Activated naive CD8-positive, alpha-beta T cell (primary cell): Measurements from ENCODE around the gene BCAS3.
A peak's percentile ranks its signal among the peaks of the same experiment; 100 is the strongest.
"Not testable (repeated sequence)": the region's sequence is repeated elsewhere in the genome, so short reads cannot be mapped to it uniquely, and the experiment has no call there.

Experiments used
- H3K27ac Mint-ChIP-seq: one replicate; pipeline ENCODE4 v1.8.0; 2021; ENCODE audit warnings: mixed read lengths
- H3K27me3 Mint-ChIP-seq: one replicate; pipeline ENCODE4 v1.8.0; 2021; ENCODE audit warnings: mixed read lengths
- H3K36me3 Mint-ChIP-seq: one replicate; pipeline ENCODE4 v1.8.0; 2021; ENCODE audit warnings: mixed read lengths
- H3K4me1 Mint-ChIP-seq: one replicate; pipeline ENCODE4 v1.8.0; 2021; ENCODE audit warnings: low read depth, mixed read lengths
- H3K4me3 Mint-ChIP-seq: one replicate; pipeline ENCODE4 v1.8.0; 2021; ENCODE audit warnings: mild to moderate bottlenecking, mixed read lengths
- H3K9me3 Mint-ChIP-seq: one replicate; pipeline ENCODE4 v1.8.0; 2021; ENCODE audit warnings: low read depth, mixed read lengths

BCAS3 gene

GRCh38 chr17:61132524-61132923, 454.9 kb downstream of the BCAS3 start:
- H3K36me3 Mint-ChIP-seq: no peaks in the 10 kb centered on the region
- H3K27me3 Mint-ChIP-seq: no peaks in the 10 kb centered on the region
- H3K4me3 Mint-ChIP-seq: no peak overlapping the region
- peaks cover 20% of the 10 kb centered on the region for H3K4me1 Mint-ChIP-seq
- H3K9me3 Mint-ChIP-seq: no peaks in the 10 kb centered on the region
- H3K27ac Mint-ChIP-seq: no peak overlapping the region

- no peaks in the 10 kb centered on the region for H3K9me3 Mint-ChIP-seq
- no peaks in the 10 kb centered on the region for H3K27me3 Mint-ChIP-seq
- peaks cover 24% of the 10 kb centered on the region for H3K4me1 Mint-ChIP-seq
- no peak overlapping the region for H3K4me3 Mint-ChIP-seq
- H3K36me3 Mint-ChIP-seq: no peaks in the 10 kb centered on the region
- no peak overlapping the region for H3K27ac Mint-ChIP-seq
These were observed 456.2 kb downstream of the BCAS3 start for GRCh38 chr17:61133853-61134252.

- Mint-ChIP-seq H3K9me3 (no peaks in the 10 kb centered on the region), H3K4me1 (peaks cover 28% of the 10 kb centered on the region), H3K27me3 (no peaks in the 10 kb centered on the region), H3K4me3 (no peak overlapping the region), H3K36me3 (no peaks in the 10 kb centered on the region), H3K27ac (no peak overlapping the region)
These were observed 457.0 kb downstream of the BCAS3 start for GRCh38 chr17:61134551-61135235.

GRCh38 chr17:61135782-61136181, 458.1 kb downstream of the BCAS3 start:
- no peaks in the 10 kb centered on the region for H3K9me3 Mint-ChIP-seq
- no peaks in the 10 kb centered on the region for H3K36me3 Mint-ChIP-seq
- no peak overlapping the region for H3K27ac Mint-ChIP-seq
- peaks cover 34% of the 10 kb centered on the region for H3K4me1 Mint-ChIP-seq
- no peak overlapping the region for H3K4me3 Mint-ChIP-seq
- no peaks in the 10 kb centered on the region for H3K27me3 Mint-ChIP-seq

GRCh38 chr17:61136296-61136695, 458.6 kb downstream of the BCAS3 start:
- H3K27ac Mint-ChIP-seq: no peak overlapping the region
- peaks cover 36% of the 10 kb centered on the region for H3K4me1 Mint-ChIP-seq
- no peaks in the 10 kb centered on the region for H3K27me3 Mint-ChIP-seq
- no peaks in the 10 kb centered on the region for H3K36me3 Mint-ChIP-seq
- no peaks in the 10 kb centered on the region for H3K9me3 Mint-ChIP-seq
- H3K4me3 Mint-ChIP-seq: no peak overlapping the region

- H3K27ac Mint-ChIP-seq: peak overlapping the region; percentile 77
- no peaks in the 10 kb centered on the region for H3K27me3 Mint-ChIP-seq
- H3K9me3 Mint-ChIP-seq: no peaks in the 10 kb centered on the region
- H3K4me3 Mint-ChIP-seq: peak overlapping the region; percentile 66
- H3K36me3 Mint-ChIP-seq: no peaks in the 10 kb centered on the region
- H3K4me1 Mint-ChIP-seq: peaks cover 34% of the 10 kb centered on the region
These were observed 461.6 kb downstream of the BCAS3 start for GRCh38 chr17:61139219-61139618.

GRCh38 chr17:61140081-61140786, 462.6 kb downstream of the BCAS3 start:
- H3K27ac Mint-ChIP-seq: no peak overlapping the region
- no peaks in the 10 kb centered on the region for H3K36me3 Mint-ChIP-seq
- no peaks in the 10 kb centered on the region for H3K9me3 Mint-ChIP-seq
- no peaks in the 10 kb centered on the region for H3K27me3 Mint-ChIP-seq
- H3K4me3 Mint-ChIP-seq: no peak overlapping the region
- peaks cover 43% of the 10 kb centered on the region for H3K4me1 Mint-ChIP-seq

- no peak overlapping the region for H3K4me3 Mint-ChIP-seq
- no peaks in the 10 kb centered on the region for H3K9me3 Mint-ChIP-seq
- H3K36me3 Mint-ChIP-seq: no peaks in the 10 kb centered on the region
- no peaks in the 10 kb centered on the region for H3K27me3 Mint-ChIP-seq
- peaks cover 41% of the 10 kb centered on the region for H3K4me1 Mint-ChIP-seq
- no peak overlapping the region for H3K27ac Mint-ChIP-seq
These were observed 465.4 kb downstream of the BCAS3 start for GRCh38 chr17:61143026-61143425.

GRCh38 chr17:61144137-61144536, 466.5 kb downstream of the BCAS3 start:
- Mint-ChIP-seq H3K4me1 (peaks cover 35% of the 10 kb centered on the region), H3K36me3 (no peaks in the 10 kb centered on the region), H3K9me3 (no peaks in the 10 kb centered on the region), H3K27me3 (no peaks in the 10 kb centered on the region), H3K4me3 (no peak overlapping the region), H3K27ac (peak overlapping the region; percentile 24)

GRCh38 chr17:61144617-61145564, 467.2 kb downstream of the BCAS3 start:
- no peak overlapping the region for H3K27ac Mint-ChIP-seq
- H3K4me1 Mint-ChIP-seq: peaks cover 33% of the 10 kb centered on the region
- no peaks in the 10 kb centered on the region for H3K36me3 Mint-ChIP-seq
- H3K27me3 Mint-ChIP-seq: no peaks in the 10 kb centered on the region
- H3K9me3 Mint-ChIP-seq: no peaks in the 10 kb centered on the region
- no peak overlapping the region for H3K4me3 Mint-ChIP-seq

- not testable (repeated sequence) for H3K36me3 Mint-ChIP-seq, H3K4me3 Mint-ChIP-seq, H3K27me3 Mint-ChIP-seq, H3K9me3 Mint-ChIP-seq, H3K27ac Mint-ChIP-seq
- H3K4me1 Mint-ChIP-seq: peaks cover 32% of the 10 kb centered on the region
These were observed 469.2 kb downstream of the BCAS3 start for GRCh38 chr17:61146833-61147232.

GRCh38 chr17:61149106-61149825, 471.6 kb downstream of the BCAS3 start:
- Mint-ChIP-seq H3K36me3 (no peaks in the 10 kb centered on the region), H3K27ac (no peak overlapping the region), H3K9me3 (no peaks in the 10 kb centered on the region), H3K4me3 (no peak overlapping the region), H3K27me3 (no peaks in the 10 kb centered on the region), H3K4me1 (peaks cover 25% of the 10 kb centered on the region)

GRCh38 chr17:61149862-61150362, 472.3 kb downstream of the BCAS3 start:
- H3K9me3 Mint-ChIP-seq: no peaks in the 10 kb centered on the region
- H3K36me3 Mint-ChIP-seq: no peaks in the 10 kb centered on the region
- H3K27ac Mint-ChIP-seq: no peak overlapping the region
- H3K27me3 Mint-ChIP-seq: no peaks in the 10 kb centered on the region
- peaks cover 19% of the 10 kb centered on the region for H3K4me1 Mint-ChIP-seq
- H3K4me3 Mint-ChIP-seq: no peak overlapping the region

GRCh38 chr17:61150686-61151299, 473.1 kb downstream of the BCAS3 start:
- Mint-ChIP-seq H3K4me1 (peaks cover 15% of the 10 kb centered on the region), H3K36me3 (no peaks in the 10 kb centered on the region), H3K27ac (no peak overlapping the region), H3K9me3 (no peaks in the 10 kb centered on the region), H3K27me3 (no peaks in the 10 kb centered on the region), H3K4me3 (no peak overlapping the region)
